ENCODE data around the gene ASGR2. TPM values are rescaled to one million over a fixed set of nuclear protein-coding genes. Genes with fewer than 3 reads are reported as not detected.

The ASGR2 gene
- total and polyA plus RNA-seq, 2 of the 13 experiments (the other 11 are each of a cell fraction or from before 2014, with no cell fraction given) = 320 to 754 TPM

- 13% methylated on average over 10 of the region's 10 CpGs for WGBS (ENCODE audit: low lambda C conversion rate)
- peaks cover 33% of the 10 kb centered on the region for H3K4me1 ChIP-seq (ENCODE audit: insufficient read depth, low read length)
- no peaks in the 10 kb centered on the region for H3K79me2 ChIP-seq (ENCODE audit: insufficient read depth, low read length)
- no peaks in the 10 kb centered on the region for H3K9me3 ChIP-seq (ENCODE audit: low read length)
- ATAC-seq = peak; percentile 89
- H3K27me3 ChIP-seq (ENCODE audit: control insufficient read depth in 1 of 2, insufficient read depth in 2 of 2, low read length in 2 of 2) = no peaks in the 10 kb centered on the region
- H4K20me1 ChIP-seq (ENCODE audit: insufficient read depth, low read length) = no peaks in the 10 kb centered on the region
- H3K9ac ChIP-seq (ENCODE audit: insufficient read depth, low read depth, low read length) = no peak overlapping the region
- POLR2A ChIA-PET = interaction anchor here (0.8 to 2.4 kb wide), 10 partner anchors 9 to 126 kb away, joined by 3 to 22 read pairs (median 5); partner anchors contain the start of genes ACADVL, ASGR1, ASGR2 and DLG4
- BruUV-seq (replicated peaks) = no TSS peak
- DNase-seq (ENCODE audit: low spot score) = peak; percentile 79
- intact Hi-C loops (cut with micrococcal nuclease; ENCODE audit: unreplicated experiment) = no loop called here
- no peak overlapping the region for H2AFZ ChIP-seq (ENCODE audit: low read length)
- no peak overlapping the region for H3K4me3 ChIP-seq (replicated peaks in 1 of 3; ENCODE audit: insufficient read depth in 1 of 3, low read depth in 2 of 3, low read length in 3 of 3)
- 0 out of 2 replicates have a peak overlapping the region, but pooled peaks have one; percentile 2 for H3K4me2 ChIP-seq (ENCODE audit: low read depth, low read length)
- in situ Hi-C loops (cut with HindIII; ENCODE audit: extremely low pct_ligation_motif_present, low pct_unique_long_range_greater_than_20kb) = no loop called here
- H3K36me3 ChIP-seq (replicated peaks in 1 of 2; ENCODE audit: control insufficient read depth in 1 of 2, insufficient read depth in 2 of 2, low read length in 2 of 2) = no peaks in the 10 kb centered on the region
- CTCF ChIA-PET (ENCODE audit: low intra/inter-chr PET ratio, low total read pairs) = interaction anchor here (0.8 kb wide), 1 partner anchor 110 kb away, joined by 3 read pairs; no protein-coding TSS in a partner anchor
- no peak overlapping the region for H3K27ac ChIP-seq (ENCODE audit: extremely low read length, insufficient read depth, low read length)
- FAIRE-seq = peak; percentile 61
- TF ChIP-seq HNF4G (IDR thresholded peaks at IDR 0.05; ENCODE audit: borderline replicate concordance, low read depth, low read length) (peak; percentile 96), HNF4G (CRISPR knock-in tag; IDR thresholded peaks at IDR 0.05; ENCODE audit: borderline replicate concordance, low read depth) (peak; percentile 87), ZNF335 (CRISPR knock-in tag; IDR thresholded peaks at IDR 0.05) (peak; percentile 49; the same call in 1 of the 2 replicates), SRSF1 (optimal IDR thresholded peaks at IDR 0.05; ENCODE audit: low read depth, low read length) (no peak), ZFP36L2 (CRISPR knock-in tag; IDR thresholded peaks at IDR 0.05) (no peak), MBNL3 (CRISPR knock-in tag; conservative IDR thresholded peaks at IDR 0.05) (no peak), FOXA1 (IDR thresholded peaks at IDR 0.05) (no peak), FOXA1 (CRISPR knock-in tag; IDR thresholded peaks at IDR 0.05) (peak; percentile 27; the same call in 1 of the 2 replicates), ZNF20 (CRISPR knock-in tag; IDR thresholded peaks at IDR 0.05) (0 out of 2 replicates have a peak, but pooled peaks have one; percentile 50), ZNF234 (CRISPR knock-in tag; conservative IDR thresholded peaks at IDR 0.05) (no peak), ARNT2 (CRISPR knock-in tag; IDR thresholded peaks at IDR 0.05; ENCODE audit: low read depth) (peak; percentile 85), ZBTB26 (CRISPR knock-in tag; IDR thresholded peaks at IDR 0.05; ENCODE audit: borderline replicate concordance) (peak; percentile 86), ZBTB33 (CRISPR knock-in tag; IDR thresholded peaks at IDR 0.05) (peak; percentile 88), MAFF (IDR thresholded peaks at IDR 0.05; ENCODE audit: low read depth, low read length) (no peak), ZFP37 (CRISPR knock-in tag; IDR thresholded peaks at IDR 0.05; ENCODE audit: borderline replicate concordance) (peak; percentile 94; the same call in 1 of the 2 replicates), ZNF354B (CRISPR knock-in tag; IDR thresholded peaks at IDR 0.05) (peak; percentile 93), NONO (IDR thresholded peaks at IDR 0.05) (no peak), NONO (CRISPR knock-in tag; conservative IDR thresholded peaks at IDR 0.05) (peak; percentile 88)
- TF ChIP-seq, protein P1, sequence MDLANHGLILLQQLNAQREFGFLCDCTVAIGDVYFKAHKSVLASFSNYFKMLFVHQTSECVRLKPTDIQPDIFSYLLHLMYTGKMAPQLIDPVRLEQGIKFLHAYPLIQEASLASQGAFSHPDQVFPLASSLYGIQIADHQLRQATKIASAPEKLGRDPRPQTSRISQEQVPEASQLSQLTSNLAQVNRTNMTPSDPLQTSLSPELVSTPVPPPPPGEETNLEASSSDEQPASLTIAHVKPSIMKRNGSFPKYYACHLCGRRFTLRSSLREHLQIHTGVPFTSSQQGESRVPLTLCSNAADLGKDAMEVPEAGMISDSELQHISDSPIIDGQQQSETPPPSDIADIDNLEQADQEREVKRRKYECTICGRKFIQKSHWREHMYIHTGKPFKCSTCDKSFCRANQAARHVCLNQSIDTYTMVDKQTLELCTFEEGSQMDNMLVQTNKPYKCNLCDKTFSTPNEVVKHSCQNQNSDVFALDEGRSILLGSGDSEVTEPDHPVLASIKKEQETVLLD (CRISPR knock-in tag; IDR thresholded peaks at IDR 0.05; ENCODE audit: low read depth) = peak; percentile 88
- TF ChIP-seq, protein P2, sequence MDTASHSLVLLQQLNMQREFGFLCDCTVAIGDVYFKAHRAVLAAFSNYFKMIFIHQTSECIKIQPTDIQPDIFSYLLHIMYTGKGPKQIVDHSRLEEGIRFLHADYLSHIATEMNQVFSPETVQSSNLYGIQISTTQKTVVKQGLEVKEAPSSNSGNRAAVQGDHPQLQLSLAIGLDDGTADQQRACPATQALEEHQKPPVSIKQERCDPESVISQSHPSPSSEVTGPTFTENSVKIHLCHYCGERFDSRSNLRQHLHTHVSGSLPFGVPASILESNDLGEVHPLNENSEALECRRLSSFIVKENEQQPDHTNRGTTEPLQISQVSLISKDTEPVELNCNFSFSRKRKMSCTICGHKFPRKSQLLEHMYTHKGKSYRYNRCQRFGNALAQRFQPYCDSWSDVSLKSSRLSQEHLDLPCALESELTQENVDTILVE (CRISPR knock-in tag; IDR thresholded peaks at IDR 0.05) = peak; percentile 88
Observed at GRCh38 chr17:7156342-7156940, 41.8 kb upstream of the ASGR2 start.
